ENCODE data around the gene ATG5. TPM values are rescaled to one million over a fixed set of nuclear protein-coding genes. Genes with fewer than 3 reads are reported as not detected.

Gene ATG5
- total and polyA plus RNA-seq, 2 experiments from 2014 or later, result 35.4 to 42.8 TPM

DNA sequence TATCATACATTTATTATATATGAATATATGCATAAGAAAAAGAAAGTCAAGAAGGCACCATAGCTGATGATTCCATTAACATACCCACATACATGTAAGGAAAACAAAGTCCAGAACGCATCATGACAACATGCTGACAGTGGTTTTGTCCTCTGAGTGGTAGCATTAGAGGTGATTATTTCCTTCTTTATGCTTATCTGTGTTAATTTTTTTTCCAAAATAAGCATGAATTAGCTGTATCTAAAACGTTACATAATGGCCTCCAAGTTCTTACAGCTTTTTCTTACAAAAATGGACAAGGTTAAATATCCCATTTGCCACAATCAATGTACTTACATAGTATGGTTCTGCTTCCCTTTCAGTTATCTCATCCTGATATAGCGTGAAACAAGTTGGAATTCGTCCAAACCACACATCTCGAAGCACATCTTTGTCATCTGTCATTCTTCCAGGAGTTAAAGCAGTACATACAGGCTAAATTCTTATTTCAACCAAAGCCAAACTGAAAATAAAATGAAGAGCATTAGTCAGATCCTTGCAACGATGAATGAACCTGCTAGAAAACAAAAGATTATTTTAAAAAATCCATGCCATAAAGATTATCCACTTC is 9.7 kb downstream of the ATG5 start:
- Histone ChIP-seq H3K4me2 (no peak overlapping the region), H3K4me1 (ENCODE audit: insufficient read depth) (no peaks in the 10 kb centered on the region), H3K9me2 (replicated peaks; ENCODE audit: insufficient read depth) (no peaks in the 10 kb centered on the region), H3K9me3 (ENCODE audit: low read depth) (no peaks in the 10 kb centered on the region), H4K20me1 (ENCODE audit: insufficient read depth, poor library complexity, severe bottlenecking) (peaks cover 6% of the 10 kb centered on the region), H3K27ac (no peak overlapping the region), H2AFZ (no peak overlapping the region), H3K27me3 (no peaks in the 10 kb centered on the region), H3K79me2 (peaks cover 67% of the 10 kb centered on the region), H3K4me3 (no peak overlapping the region), H3K36me3 (replicated peaks; ENCODE audit: insufficient read depth, low read depth) (no peaks in the 10 kb centered on the region)
- DNase-seq (ENCODE audit: low spot score), result no peak
- 89% methylated on average over 6 of the region's 6 CpGs for WGBS (ENCODE audit: low lambda C conversion rate, missing lambda C conversion rate)
- TF ChIP-seq EZH2phosphoT487 (IDR thresholded peaks at IDR 0.05; ENCODE audit: low read depth, severe bottlenecking, unreplicated experiment) (no peak), EZH2 (IDR thresholded peaks at IDR 0.05; ENCODE audit: borderline replicate concordance) (no peak)
- TF ChIP-seq, protein P1, sequence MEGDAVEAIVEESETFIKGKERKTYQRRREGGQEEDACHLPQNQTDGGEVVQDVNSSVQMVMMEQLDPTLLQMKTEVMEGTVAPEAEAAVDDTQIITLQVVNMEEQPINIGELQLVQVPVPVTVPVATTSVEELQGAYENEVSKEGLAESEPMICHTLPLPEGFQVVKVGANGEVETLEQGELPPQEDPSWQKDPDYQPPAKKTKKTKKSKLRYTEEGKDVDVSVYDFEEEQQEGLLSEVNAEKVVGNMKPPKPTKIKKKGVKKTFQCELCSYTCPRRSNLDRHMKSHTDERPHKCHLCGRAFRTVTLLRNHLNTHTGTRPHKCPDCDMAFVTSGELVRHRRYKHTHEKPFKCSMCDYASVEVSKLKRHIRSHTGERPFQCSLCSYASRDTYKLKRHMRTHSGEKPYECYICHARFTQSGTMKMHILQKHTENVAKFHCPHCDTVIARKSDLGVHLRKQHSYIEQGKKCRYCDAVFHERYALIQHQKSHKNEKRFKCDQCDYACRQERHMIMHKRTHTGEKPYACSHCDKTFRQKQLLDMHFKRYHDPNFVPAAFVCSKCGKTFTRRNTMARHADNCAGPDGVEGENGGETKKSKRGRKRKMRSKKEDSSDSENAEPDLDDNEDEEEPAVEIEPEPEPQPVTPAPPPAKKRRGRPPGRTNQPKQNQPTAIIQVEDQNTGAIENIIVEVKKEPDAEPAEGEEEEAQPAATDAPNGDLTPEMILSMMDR (IDR thresholded peaks at IDR 0.05; ENCODE audit: poor library complexity), result no peak

DNA sequence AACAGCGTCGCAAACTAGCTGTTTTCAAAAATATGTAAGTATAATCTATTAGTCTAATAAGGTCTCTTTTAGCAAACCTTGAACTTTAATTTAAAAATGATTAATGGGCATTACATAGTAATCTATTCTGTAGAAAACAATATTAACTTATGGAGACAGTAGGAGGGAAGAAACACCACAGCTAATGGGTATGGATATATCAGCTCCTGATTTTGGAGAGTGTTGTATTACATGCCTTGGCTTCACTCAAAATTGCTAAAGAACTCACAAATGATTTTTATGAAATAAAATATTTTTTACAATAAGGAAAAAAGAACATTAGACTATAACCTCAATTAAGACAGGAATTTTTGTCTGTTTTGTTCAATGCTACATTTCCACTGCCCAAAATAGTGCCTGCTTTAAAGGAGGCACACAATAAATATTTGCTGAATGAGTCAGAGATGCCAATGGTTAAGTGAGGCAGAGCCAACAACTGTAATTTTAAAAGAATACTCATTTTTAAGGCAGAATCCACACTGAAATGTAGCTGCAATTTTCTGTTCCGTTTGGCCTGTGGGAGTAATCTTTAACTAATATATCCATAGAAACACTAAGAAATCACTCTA is 15.7 kb downstream of the ATG5 start:
- Histone ChIP-seq H3K27ac (no peak overlapping the region), H4K20me1 (ENCODE audit: insufficient read depth, poor library complexity, severe bottlenecking) (no peaks in the 10 kb centered on the region), H3K4me3 (no peak overlapping the region), H3K36me3 (replicated peaks; ENCODE audit: insufficient read depth, low read depth) (no peaks in the 10 kb centered on the region), H3K9me3 (ENCODE audit: low read depth) (no peaks in the 10 kb centered on the region), H3K4me1 (ENCODE audit: insufficient read depth) (no peaks in the 10 kb centered on the region), H3K27me3 (no peaks in the 10 kb centered on the region), H3K79me2 (peaks cover 38% of the 10 kb centered on the region), H3K4me2 (no peak overlapping the region), H2AFZ (no peak overlapping the region), H3K9me2 (replicated peaks; ENCODE audit: insufficient read depth) (no peaks in the 10 kb centered on the region)
- TF ChIP-seq, protein P1 (IDR thresholded peaks at IDR 0.05; ENCODE audit: poor library complexity), result no peak
- TF ChIP-seq EZH2phosphoT487 (IDR thresholded peaks at IDR 0.05; ENCODE audit: low read depth, severe bottlenecking, unreplicated experiment), result no peak
- no peak for TF ChIP-seq EZH2 (IDR thresholded peaks at IDR 0.05; ENCODE audit: borderline replicate concordance)
- no peak for DNase-seq (ENCODE audit: low spot score)
- 82% methylated on average over 3 of the region's 3 CpGs for WGBS (ENCODE audit: low lambda C conversion rate, missing lambda C conversion rate)

DNA sequence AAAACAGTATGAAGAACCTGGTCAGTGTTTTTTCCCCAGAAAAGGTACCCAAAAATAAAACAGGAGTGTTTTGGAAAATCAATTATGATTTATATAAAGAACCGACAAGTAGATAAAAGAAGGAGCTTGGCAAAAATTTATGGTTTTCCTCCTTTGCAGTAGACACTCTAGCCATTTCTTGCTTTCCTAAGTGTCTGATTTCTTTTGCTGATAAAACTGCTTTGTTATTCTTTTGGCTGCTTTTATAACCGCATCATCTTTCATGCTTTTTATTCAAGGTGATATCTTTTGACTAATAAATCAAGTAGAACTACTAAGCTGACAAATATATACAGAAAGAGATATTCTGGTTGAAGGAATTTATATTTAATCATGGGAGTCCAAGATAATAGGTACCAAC is 16.6 kb downstream of the ATG5 start:
- H3K79me2 ChIP-seq, result peaks cover 41% of the 10 kb centered on the region
- H3K36me3 ChIP-seq (replicated peaks; ENCODE audit: insufficient read depth, low read depth), result no peaks in the 10 kb centered on the region
- H3K27ac ChIP-seq, result no peak overlapping the region
- H3K4me2 ChIP-seq, result no peak overlapping the region
- H3K27me3 ChIP-seq, result no peaks in the 10 kb centered on the region
- no peaks in the 10 kb centered on the region for H4K20me1 ChIP-seq (ENCODE audit: insufficient read depth, poor library complexity, severe bottlenecking)
- WGBS (ENCODE audit: low lambda C conversion rate, missing lambda C conversion rate), result 77% methylated on average over 2 of the region's 2 CpGs
- H3K9me3 ChIP-seq (ENCODE audit: low read depth), result no peaks in the 10 kb centered on the region
- no peak overlapping the region for H3K4me3 ChIP-seq
- no peak for DNase-seq (ENCODE audit: low spot score)
- H3K9me2 ChIP-seq (replicated peaks; ENCODE audit: insufficient read depth), result no peaks in the 10 kb centered on the region
- no peak overlapping the region for H2AFZ ChIP-seq
- TF ChIP-seq EZH2 (IDR thresholded peaks at IDR 0.05; ENCODE audit: borderline replicate concordance) (no peak), EZH2phosphoT487 (IDR thresholded peaks at IDR 0.05; ENCODE audit: low read depth, severe bottlenecking, unreplicated experiment) (no peak)
- TF ChIP-seq, protein P1 (IDR thresholded peaks at IDR 0.05; ENCODE audit: poor library complexity), result no peak
- H3K4me1 ChIP-seq (ENCODE audit: insufficient read depth), result no peaks in the 10 kb centered on the region
